DND-41 (cell line): ENCODE data around the gene RNASE12.

Experiments
- CTCF ChIP-seq: IDR thresholded peaks from 2 replicates; pipeline ENCODE4 v1.5.1; 2012; ENCODE audit warnings: borderline replicate concordance, low read length, moderate library complexity, mild to moderate bottlenecking; ENCODE audit not compliant: poor library complexity, severe bottlenecking; ENCODE audit errors: extremely low read depth
- EZH2 ChIP-seq: IDR thresholded peaks from 3 replicates; pipeline ENCODE4 v1.6.1; 2012; ENCODE audit warnings: borderline replicate concordance, low read depth, mild to moderate bottlenecking, moderate library complexity, low read length, inconsistent platforms; ENCODE audit not compliant: severe bottlenecking

- TF ChIP-seq CTCF (no peak), EZH2 (no peak)
These were observed 31.7 kb upstream of the RNASE12 start for GRCh38 chr14:20622816-20623291.
